ENCODE measurements around the gene MIPEP.

DNA sequence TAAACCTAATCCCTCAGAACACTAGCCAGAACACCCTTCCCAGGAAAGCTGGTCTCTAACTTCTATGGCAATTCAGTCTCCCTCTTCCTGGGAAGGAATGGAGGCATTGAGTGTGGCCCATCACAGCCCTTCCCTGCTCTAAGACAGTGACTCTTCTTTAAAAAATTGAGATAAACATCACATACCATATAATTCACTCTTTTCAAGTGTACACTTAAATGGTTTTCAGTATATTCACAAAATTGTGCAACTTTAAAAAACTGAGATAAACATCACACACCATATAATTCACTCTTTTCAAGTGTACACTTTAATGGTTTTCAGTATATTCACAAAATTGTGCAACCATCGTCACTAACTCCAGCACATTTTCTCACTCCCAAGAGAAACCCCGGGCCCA, 116.5 kb downstream of the MIPEP start:
- TF ChIP-seq, protein P1, sequence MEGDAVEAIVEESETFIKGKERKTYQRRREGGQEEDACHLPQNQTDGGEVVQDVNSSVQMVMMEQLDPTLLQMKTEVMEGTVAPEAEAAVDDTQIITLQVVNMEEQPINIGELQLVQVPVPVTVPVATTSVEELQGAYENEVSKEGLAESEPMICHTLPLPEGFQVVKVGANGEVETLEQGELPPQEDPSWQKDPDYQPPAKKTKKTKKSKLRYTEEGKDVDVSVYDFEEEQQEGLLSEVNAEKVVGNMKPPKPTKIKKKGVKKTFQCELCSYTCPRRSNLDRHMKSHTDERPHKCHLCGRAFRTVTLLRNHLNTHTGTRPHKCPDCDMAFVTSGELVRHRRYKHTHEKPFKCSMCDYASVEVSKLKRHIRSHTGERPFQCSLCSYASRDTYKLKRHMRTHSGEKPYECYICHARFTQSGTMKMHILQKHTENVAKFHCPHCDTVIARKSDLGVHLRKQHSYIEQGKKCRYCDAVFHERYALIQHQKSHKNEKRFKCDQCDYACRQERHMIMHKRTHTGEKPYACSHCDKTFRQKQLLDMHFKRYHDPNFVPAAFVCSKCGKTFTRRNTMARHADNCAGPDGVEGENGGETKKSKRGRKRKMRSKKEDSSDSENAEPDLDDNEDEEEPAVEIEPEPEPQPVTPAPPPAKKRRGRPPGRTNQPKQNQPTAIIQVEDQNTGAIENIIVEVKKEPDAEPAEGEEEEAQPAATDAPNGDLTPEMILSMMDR (IDR thresholded peaks at IDR 0.05; ENCODE audit: low read depth, low read length), result no peak
- no peak for TF ChIP-seq EZH2phosphoT487 (IDR thresholded peaks at IDR 0.05; ENCODE audit: low read depth)
